Mammary epithelial cell (primary cell): Measurements from ENCODE around the gene CDC42EP4.

Experiments
- EZH2 ChIP-seq: IDR thresholded peaks from 2 replicates; pipeline ENCODE4 v1.6.1; 2012; ENCODE audit warnings: low read length, inconsistent platforms, borderline replicate concordance
- TF ChIP-seq, protein P1 (sequence below), 2 donors: IDR thresholded peaks in 1 of 2; conservative IDR thresholded peaks in 1 of 2; 2 replicates each; pipeline ENCODE4 v1.5.1; 2011 to 2012; ENCODE audit warnings: inconsistent platforms in 2 of 2, low read length in 2 of 2, mild to moderate bottlenecking in 2 of 2, control low read depth in 1 of 2, low read depth in 1 of 2; ENCODE audit not compliant: insufficient read depth in 1 of 2; ENCODE audit errors: extremely low read depth in 1 of 2

GRCh38 chr17:73319766-73320165 lies 8.0 kb upstream of the CDC42EP4 start:
- TF ChIP-seq, protein P1, sequence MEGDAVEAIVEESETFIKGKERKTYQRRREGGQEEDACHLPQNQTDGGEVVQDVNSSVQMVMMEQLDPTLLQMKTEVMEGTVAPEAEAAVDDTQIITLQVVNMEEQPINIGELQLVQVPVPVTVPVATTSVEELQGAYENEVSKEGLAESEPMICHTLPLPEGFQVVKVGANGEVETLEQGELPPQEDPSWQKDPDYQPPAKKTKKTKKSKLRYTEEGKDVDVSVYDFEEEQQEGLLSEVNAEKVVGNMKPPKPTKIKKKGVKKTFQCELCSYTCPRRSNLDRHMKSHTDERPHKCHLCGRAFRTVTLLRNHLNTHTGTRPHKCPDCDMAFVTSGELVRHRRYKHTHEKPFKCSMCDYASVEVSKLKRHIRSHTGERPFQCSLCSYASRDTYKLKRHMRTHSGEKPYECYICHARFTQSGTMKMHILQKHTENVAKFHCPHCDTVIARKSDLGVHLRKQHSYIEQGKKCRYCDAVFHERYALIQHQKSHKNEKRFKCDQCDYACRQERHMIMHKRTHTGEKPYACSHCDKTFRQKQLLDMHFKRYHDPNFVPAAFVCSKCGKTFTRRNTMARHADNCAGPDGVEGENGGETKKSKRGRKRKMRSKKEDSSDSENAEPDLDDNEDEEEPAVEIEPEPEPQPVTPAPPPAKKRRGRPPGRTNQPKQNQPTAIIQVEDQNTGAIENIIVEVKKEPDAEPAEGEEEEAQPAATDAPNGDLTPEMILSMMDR (conservative IDR thresholded peaks at IDR 0.05 in 1 of 2, IDR thresholded peaks at IDR 0.05 in 1 of 2; ENCODE audit: extremely low read depth in 1 of 2, insufficient read depth in 1 of 2, low read depth in 1 of 2, low read length in 2 of 2), result no peak
- no peak for TF ChIP-seq EZH2
